Mesothelial cell of epicardium (in vitro differentiated cells): Measurements from ENCODE around the gene TTLL12. TPM values are rescaled to one million over a fixed set of nuclear protein-coding genes. Genes with fewer than 3 reads are reported as not detected.

ENCODE experiments used
- DNase-seq, 2 experiments: peaks; one replicate each; pipeline ENCODE4 v3.0.0; 2021; ENCODE audit warnings: low spot score in 2 of 2; ENCODE audit not compliant: unreplicated experiment in 2 of 2
- H3K27ac Mint-ChIP-seq: 2 replicates; pipeline ENCODE4 v1.8.0; 2021; ENCODE audit warnings: mixed read lengths
- H3K27me3 Mint-ChIP-seq: 2 replicates; pipeline ENCODE4 v1.8.0; 2021; ENCODE audit warnings: low read depth, mixed read lengths
- H3K36me3 Mint-ChIP-seq: 2 replicates; pipeline ENCODE4 v1.8.0; 2021; ENCODE audit warnings: mixed read lengths
- H3K4me1 Mint-ChIP-seq: 2 replicates; pipeline ENCODE4 v1.8.0; 2021; ENCODE audit warnings: mixed read lengths
- H3K4me3 Mint-ChIP-seq: 2 replicates; pipeline ENCODE4 v1.8.0; 2021; ENCODE audit warnings: mild to moderate bottlenecking, moderate library complexity, mixed read lengths
- H3K9me3 Mint-ChIP-seq: 2 replicates; pipeline ENCODE4 v1.8.0; 2021; ENCODE audit warnings: mixed read lengths
- CTCF ChIP-seq: fragments of 200-600 bp; sonication (generic); IDR thresholded peaks from one replicate; pipeline ENCODE4 v1.5.0; 2021; ENCODE audit warnings: antibody characterized with exemption; ENCODE audit not compliant: unreplicated experiment
- total RNA-seq: library from RNA; stranded (reverse); gene quantifications from 3 replicates; pipeline ENCODE4 v1.2.1, GENCODE V29; 2021

TTLL12 gene
- total RNA-seq, 1 donor from 2014 or later, result 43.5 TPM

GRCh38 chr22:43212434-43212952 lies 25.6 kb upstream of the TTLL12 start:
- no peak for DNase-seq
- no peak overlapping the region for H3K27ac Mint-ChIP-seq
- H3K27me3 Mint-ChIP-seq, result no peaks in the 10 kb centered on the region
- no peak for TF ChIP-seq CTCF
- no peaks in the 10 kb centered on the region for H3K9me3 Mint-ChIP-seq
- peaks cover 8% of the 10 kb centered on the region for H3K4me1 Mint-ChIP-seq
- H3K36me3 Mint-ChIP-seq, result no peaks in the 10 kb centered on the region
- H3K4me3 Mint-ChIP-seq, result no peak overlapping the region

GRCh38 chr22:43211941-43212433 lies 25.1 kb upstream of the TTLL12 start:
- Mint-ChIP-seq H3K4me1 (peaks cover 8% of the 10 kb centered on the region), H3K9me3 (no peaks in the 10 kb centered on the region)

GRCh38 chr22:43210631-43211515 lies 23.9 kb upstream of the TTLL12 start:
- H3K27me3 Mint-ChIP-seq, result no peaks in the 10 kb centered on the region
- H3K27ac Mint-ChIP-seq, result no peak overlapping the region
- no peak for TF ChIP-seq CTCF
- peaks cover 10% of the 10 kb centered on the region for H3K4me1 Mint-ChIP-seq
- no peak for DNase-seq
- H3K4me3 Mint-ChIP-seq, result no peak overlapping the region
- H3K36me3 Mint-ChIP-seq, result no peaks in the 10 kb centered on the region
- no peaks in the 10 kb centered on the region for H3K9me3 Mint-ChIP-seq

More at GRCh38 chr22:43211941-43212433, 25.1 kb upstream of the TTLL12 start:
- TF ChIP-seq CTCF, result no peak
- Mint-ChIP-seq H3K27ac (no peak overlapping the region), H3K4me3 (no peak overlapping the region), H3K36me3 (no peaks in the 10 kb centered on the region), H3K27me3 (no peaks in the 10 kb centered on the region)
- no peak for DNase-seq

- Mint-ChIP-seq H3K4me3 (no peak overlapping the region), H3K36me3 (no peaks in the 10 kb centered on the region), H3K27me3 (no peaks in the 10 kb centered on the region), H3K9me3 (no peaks in the 10 kb centered on the region), H3K4me1 (peaks cover 10% of the 10 kb centered on the region), H3K27ac (no peak overlapping the region)
- DNase-seq, result no peak
- TF ChIP-seq CTCF, result no peak
Measured at GRCh38 chr22:43209971-43210370, 23.0 kb upstream of the TTLL12 start.

GRCh38 chr22:43209523-43209890 lies 22.6 kb upstream of the TTLL12 start:
- Mint-ChIP-seq H3K9me3 (no peaks in the 10 kb centered on the region), H3K36me3 (no peaks in the 10 kb centered on the region), H3K27ac (no peak overlapping the region), H3K27me3 (no peaks in the 10 kb centered on the region), H3K4me3 (no peak overlapping the region), H3K4me1 (peaks cover 10% of the 10 kb centered on the region)
- no peak for TF ChIP-seq CTCF
- no peak for DNase-seq
